ENCODE results near the gene AGPAT3.
"Not testable (repeated sequence)": the region's sequence is repeated elsewhere in the genome, so short reads cannot be mapped to it uniquely, and the experiment has no call there.

DNA sequence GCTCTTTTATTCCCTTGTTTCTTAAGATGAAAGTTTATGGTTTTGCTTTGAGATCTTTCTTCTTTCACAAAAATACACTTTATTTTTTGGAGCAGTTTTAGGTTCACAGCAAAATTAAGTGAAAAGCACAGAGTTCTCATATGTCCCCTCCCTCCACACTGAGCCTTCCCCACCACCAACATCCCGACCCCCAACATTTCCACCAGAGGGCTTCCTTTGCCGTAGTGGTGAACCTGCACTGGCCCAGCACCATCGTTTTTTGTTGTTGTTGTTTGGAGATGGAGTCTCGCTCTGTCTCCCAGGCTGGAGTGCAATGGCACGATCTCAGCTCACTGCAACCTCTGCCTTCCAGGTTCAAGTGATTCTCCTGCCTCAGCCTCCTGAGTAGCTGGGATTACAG lies 20.1 kb upstream of the AGPAT3 start:
- TF ChIP-seq, protein P1, sequence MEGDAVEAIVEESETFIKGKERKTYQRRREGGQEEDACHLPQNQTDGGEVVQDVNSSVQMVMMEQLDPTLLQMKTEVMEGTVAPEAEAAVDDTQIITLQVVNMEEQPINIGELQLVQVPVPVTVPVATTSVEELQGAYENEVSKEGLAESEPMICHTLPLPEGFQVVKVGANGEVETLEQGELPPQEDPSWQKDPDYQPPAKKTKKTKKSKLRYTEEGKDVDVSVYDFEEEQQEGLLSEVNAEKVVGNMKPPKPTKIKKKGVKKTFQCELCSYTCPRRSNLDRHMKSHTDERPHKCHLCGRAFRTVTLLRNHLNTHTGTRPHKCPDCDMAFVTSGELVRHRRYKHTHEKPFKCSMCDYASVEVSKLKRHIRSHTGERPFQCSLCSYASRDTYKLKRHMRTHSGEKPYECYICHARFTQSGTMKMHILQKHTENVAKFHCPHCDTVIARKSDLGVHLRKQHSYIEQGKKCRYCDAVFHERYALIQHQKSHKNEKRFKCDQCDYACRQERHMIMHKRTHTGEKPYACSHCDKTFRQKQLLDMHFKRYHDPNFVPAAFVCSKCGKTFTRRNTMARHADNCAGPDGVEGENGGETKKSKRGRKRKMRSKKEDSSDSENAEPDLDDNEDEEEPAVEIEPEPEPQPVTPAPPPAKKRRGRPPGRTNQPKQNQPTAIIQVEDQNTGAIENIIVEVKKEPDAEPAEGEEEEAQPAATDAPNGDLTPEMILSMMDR (IDR thresholded peaks at IDR 0.05), result not testable (repeated sequence)
- TF ChIP-seq POLR2A (IDR thresholded peaks at IDR 0.05), result not testable (repeated sequence)

Measured in testis (tissue), 2 donors.